Brain microvascular endothelial cell (primary cell): ENCODE measurements around the gene ALX3.
A peak's percentile ranks its signal among the peaks of the same experiment; 100 is the strongest.

Source experiments
- DNase-seq: peaks from one replicate; pipeline ENCODE4 v3.0.0-alpha.2; 2020
- H3K27ac ChIP-seq: fragments of 250-450 bp; sonication (Bioruptor Pico); 2 replicates; pipeline ENCODE4 v1.5.1; 2020; ENCODE audit warnings: mild to moderate bottlenecking, moderate library complexity
- H3K27me3 ChIP-seq: fragments of 250-450 bp; sonication (Bioruptor Pico); replicated peaks from 2 replicates; pipeline ENCODE4 v1.5.1; 2020; ENCODE audit warnings: mild to moderate bottlenecking
- H3K36me3 ChIP-seq: fragments of 250-450 bp; sonication (Bioruptor Pico); replicated peaks from 2 replicates; pipeline ENCODE4 v1.5.1; 2020; ENCODE audit warnings: mild to moderate bottlenecking
- H3K4me3 ChIP-seq: 2 replicates; pipeline ENCODE4 v1.5.1; 2011; ENCODE audit warnings: low read depth, mild to moderate bottlenecking, control low read depth, low read length, moderate library complexity
- in situ Hi-C: cut with HindIII; loops from 2 replicates; pipeline ENCODE4 v1.10.0; 2017; ENCODE audit warnings: low sequenced_read_pairs, low pct_ligation_motif_present
- TF ChIP-seq, protein P1 (sequence below): IDR thresholded peaks from 2 replicates; pipeline ENCODE4 v1.5.1; 2011; ENCODE audit warnings: low read depth, mild to moderate bottlenecking, moderate library complexity, low read length, control low read depth, inconsistent platforms; ENCODE audit errors: missing control alignments

Gene ALX3

DNA sequence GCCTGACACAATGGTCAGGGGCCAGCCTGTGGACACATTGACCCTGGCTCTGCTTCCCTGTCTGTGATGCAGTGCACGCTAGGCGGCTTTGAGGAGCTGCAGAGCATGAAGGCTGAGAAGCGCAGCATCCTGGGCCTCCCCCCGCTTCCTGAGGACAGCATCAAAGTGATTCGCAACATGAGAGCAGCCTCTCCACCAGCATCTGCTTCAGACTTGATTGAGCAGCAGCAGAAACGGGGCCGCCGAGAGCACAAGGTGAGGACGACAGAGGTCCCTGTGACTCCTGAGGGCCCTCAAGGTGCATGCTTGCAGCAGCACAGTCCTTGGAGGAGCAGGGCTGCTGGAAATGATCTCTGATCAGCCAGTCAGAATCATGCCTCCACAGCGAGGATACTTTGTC lies 27.5 kb downstream of the ALX3 start:
- in situ Hi-C loops = no loop called here
- DNase-seq = no peak
- no peaks in the 10 kb centered on the region for H3K27me3 ChIP-seq
- H3K4me3 ChIP-seq = no peak overlapping the region
- peaks cover 92% of the 10 kb centered on the region for H3K36me3 ChIP-seq
- no peak overlapping the region for H3K27ac ChIP-seq
- TF ChIP-seq, protein P1, sequence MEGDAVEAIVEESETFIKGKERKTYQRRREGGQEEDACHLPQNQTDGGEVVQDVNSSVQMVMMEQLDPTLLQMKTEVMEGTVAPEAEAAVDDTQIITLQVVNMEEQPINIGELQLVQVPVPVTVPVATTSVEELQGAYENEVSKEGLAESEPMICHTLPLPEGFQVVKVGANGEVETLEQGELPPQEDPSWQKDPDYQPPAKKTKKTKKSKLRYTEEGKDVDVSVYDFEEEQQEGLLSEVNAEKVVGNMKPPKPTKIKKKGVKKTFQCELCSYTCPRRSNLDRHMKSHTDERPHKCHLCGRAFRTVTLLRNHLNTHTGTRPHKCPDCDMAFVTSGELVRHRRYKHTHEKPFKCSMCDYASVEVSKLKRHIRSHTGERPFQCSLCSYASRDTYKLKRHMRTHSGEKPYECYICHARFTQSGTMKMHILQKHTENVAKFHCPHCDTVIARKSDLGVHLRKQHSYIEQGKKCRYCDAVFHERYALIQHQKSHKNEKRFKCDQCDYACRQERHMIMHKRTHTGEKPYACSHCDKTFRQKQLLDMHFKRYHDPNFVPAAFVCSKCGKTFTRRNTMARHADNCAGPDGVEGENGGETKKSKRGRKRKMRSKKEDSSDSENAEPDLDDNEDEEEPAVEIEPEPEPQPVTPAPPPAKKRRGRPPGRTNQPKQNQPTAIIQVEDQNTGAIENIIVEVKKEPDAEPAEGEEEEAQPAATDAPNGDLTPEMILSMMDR = no peak

DNA sequence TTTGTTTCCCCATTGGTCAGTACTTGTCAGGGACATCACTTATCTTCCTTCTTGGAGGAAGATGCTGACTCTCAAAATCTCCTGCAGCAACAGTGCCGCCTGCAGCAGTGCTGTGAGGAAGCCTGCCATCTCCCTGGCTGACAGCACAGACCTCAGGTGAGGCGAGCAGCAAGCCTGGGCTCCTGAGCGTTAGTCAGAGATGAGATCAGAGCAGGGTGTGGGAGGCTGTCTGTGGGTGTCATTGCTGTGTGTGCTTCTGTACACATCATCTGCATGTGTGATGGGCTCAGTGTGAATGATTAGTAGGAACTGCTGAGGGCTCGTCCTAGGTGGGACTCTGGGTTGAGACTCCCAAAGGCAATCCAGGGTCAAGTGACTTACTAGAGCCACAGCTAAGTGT lies 29.9 kb downstream of the ALX3 start:
- in situ Hi-C loops = no loop called here
- peaks cover 73% of the 10 kb centered on the region for H3K36me3 ChIP-seq
- H3K27ac ChIP-seq = no peak overlapping the region
- no peak overlapping the region for H3K4me3 ChIP-seq
- DNase-seq = no peak
- TF ChIP-seq, protein P1 = no peak
- H3K27me3 ChIP-seq = no peaks in the 10 kb centered on the region

DNA sequence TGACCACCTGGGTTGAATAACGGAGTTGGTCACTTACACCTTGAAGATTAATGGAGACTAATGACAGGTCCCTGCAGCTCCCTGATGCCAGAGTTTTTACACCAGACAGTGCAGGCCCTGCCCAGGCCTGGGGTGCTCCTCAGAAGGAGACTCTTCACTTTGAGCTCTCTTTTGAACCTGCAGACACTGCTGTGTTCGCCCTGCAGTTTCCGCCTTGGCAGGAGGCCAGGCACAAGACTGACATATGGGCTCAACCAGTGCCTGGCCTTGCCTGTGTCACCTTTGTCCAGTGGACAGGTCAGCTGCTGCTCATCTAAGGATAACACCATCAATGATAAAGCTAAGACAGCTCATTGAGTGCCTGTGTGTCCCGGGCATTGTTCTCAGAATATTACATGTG lies 30.8 kb downstream of the ALX3 start:
- H3K36me3 ChIP-seq = peaks cover 66% of the 10 kb centered on the region
- no peak overlapping the region for H3K4me3 ChIP-seq
- no peak overlapping the region for H3K27ac ChIP-seq
- TF ChIP-seq, protein P1 = no peak
- in situ Hi-C loops = no loop called here
- DNase-seq = no peak
- no peaks in the 10 kb centered on the region for H3K27me3 ChIP-seq

DNA sequence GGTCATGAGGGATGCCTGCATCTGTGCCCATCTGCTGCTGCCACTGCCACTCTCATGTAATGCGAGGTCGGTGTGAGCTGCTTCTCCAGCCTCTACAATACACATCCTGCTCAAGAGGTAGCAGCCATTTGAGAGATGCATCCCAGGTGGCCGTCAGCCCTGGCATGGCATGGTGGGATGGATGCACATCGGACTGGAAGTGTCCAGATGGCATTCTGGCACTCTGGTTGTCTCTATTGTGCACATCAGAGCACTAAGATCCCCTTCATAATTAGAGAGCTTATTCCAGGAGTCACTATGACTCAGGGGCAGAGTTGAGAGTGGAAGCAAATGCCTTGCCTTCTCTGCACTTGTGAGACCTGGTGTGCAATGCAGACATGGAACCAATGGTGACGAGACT lies 32.2 kb downstream of the ALX3 start:
- no peak for DNase-seq
- H3K27ac ChIP-seq = no peak overlapping the region
- no peak overlapping the region for H3K4me3 ChIP-seq
- peaks cover 54% of the 10 kb centered on the region for H3K36me3 ChIP-seq
- TF ChIP-seq, protein P1 = no peak
- H3K27me3 ChIP-seq = no peaks in the 10 kb centered on the region
- in situ Hi-C loops = no loop called here

DNA sequence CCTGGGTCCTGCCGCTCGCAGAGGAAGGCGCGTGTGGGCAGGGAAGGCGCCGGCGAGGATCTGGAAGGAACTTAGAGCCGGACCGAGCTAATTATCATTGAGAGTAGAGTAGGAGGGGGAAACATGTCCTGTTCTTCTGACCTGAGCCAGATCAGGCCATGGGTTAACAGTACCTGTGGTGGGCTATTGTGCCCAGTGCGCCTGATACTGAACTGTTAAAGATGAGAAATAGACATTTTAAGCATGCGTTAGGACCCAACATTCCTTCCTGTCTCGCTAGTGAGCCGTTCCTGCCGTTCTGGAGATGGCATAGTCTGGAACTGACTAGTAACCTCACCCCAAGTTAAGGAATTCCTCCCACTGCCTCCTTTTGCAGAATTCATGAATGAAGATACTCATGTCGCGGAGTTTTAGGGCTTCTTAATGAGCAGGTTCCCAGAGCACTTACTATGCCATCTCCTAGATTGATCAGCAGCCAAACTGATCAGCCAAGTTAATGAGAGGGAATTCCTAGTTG lies 35.2 kb downstream of the ALX3 start:
- no peaks in the 10 kb centered on the region for H3K27me3 ChIP-seq
- H3K4me3 ChIP-seq = peak overlapping the region; percentile 68
- in situ Hi-C loops = no loop called here

More for the DNA sequence above, 35.2 kb downstream of the ALX3 start:
- peaks cover 26% of the 10 kb centered on the region for H3K36me3 ChIP-seq
- TF ChIP-seq, protein P1 = no peak
- DNase-seq = peak; percentile 37
- peak overlapping the region; percentile 81 for H3K27ac ChIP-seq
